DND-41 (cell line): ENCODE data around the gene PHLDB2.

ENCODE experiments used
- ATAC-seq: fragments of 200-7000 bp; cut with Tn5 transposase; 3 replicates; pipeline ENCODE4 v1.9.1; 2021; ENCODE audit warnings: low read depth; ENCODE audit not compliant: insufficient read depth
- DNase-seq: peaks from one replicate; pipeline ENCODE4 v3.0.0-alpha.2; 2020
- H2AFZ ChIP-seq: 2 replicates; pipeline ENCODE4 v1.6.0; 2012; ENCODE audit warnings: low read depth, low read length
- H3K27ac ChIP-seq: 2 replicates; pipeline ENCODE4 v1.5.1; 2012; ENCODE audit warnings: low read length, inconsistent platforms
- H3K27me3 ChIP-seq: fragments of 200-600 bp; sonication (generic); 2 replicates; pipeline ENCODE4 v1.6.0; 2012; ENCODE audit warnings: low read length, mild to moderate bottlenecking, inconsistent platforms; ENCODE audit not compliant: insufficient read depth, poor library complexity
- H3K36me3 ChIP-seq: 2 replicates; pipeline ENCODE4 v1.5.1; 2012; ENCODE audit warnings: low read length, inconsistent platforms; ENCODE audit not compliant: insufficient read depth
- H3K4me1 ChIP-seq: 2 replicates; pipeline ENCODE4 v1.5.1; 2012; ENCODE audit warnings: mild to moderate bottlenecking, low read length; ENCODE audit not compliant: insufficient read depth
- H3K4me2 ChIP-seq: 2 replicates; pipeline ENCODE4 v1.6.0; 2012; ENCODE audit warnings: mild to moderate bottlenecking, moderate library complexity, low read length, inconsistent platforms; ENCODE audit not compliant: insufficient read depth
- H3K4me3 ChIP-seq, 2 experiments: fragments of 200-600 bp in 1 of 2; shearing (Covaris generic) in 1 of 2; 2 replicates each; pipeline ENCODE4 v1.5.1; 2012 to 2016; ENCODE audit warnings: inconsistent platforms in 2 of 2, low read length in 2 of 2, mild to moderate bottlenecking in 2 of 2, low read depth in 1 of 2, moderate library complexity in 1 of 2
- H3K79me2 ChIP-seq: 2 replicates; pipeline ENCODE4 v1.6.0; 2012; ENCODE audit warnings: low read length, inconsistent platforms; ENCODE audit not compliant: insufficient read depth
- H3K9ac ChIP-seq: 2 replicates; pipeline ENCODE4 v1.6.0; 2012; ENCODE audit warnings: low read depth, mild to moderate bottlenecking, inconsistent platforms, low read length, moderate library complexity
- H3K9me3 ChIP-seq: 2 replicates; pipeline ENCODE4 v1.5.1; 2012; ENCODE audit warnings: low read length, moderate library complexity, mild to moderate bottlenecking, inconsistent platforms; ENCODE audit not compliant: insufficient read depth, severe bottlenecking
- H4K20me1 ChIP-seq: 2 replicates; pipeline ENCODE4 v1.6.0; 2012; ENCODE audit warnings: low read length; ENCODE audit not compliant: insufficient read depth
- CTCF ChIP-seq: IDR thresholded peaks from 2 replicates; pipeline ENCODE4 v1.5.1; 2012; ENCODE audit warnings: borderline replicate concordance, low read length, moderate library complexity, mild to moderate bottlenecking; ENCODE audit not compliant: poor library complexity, severe bottlenecking; ENCODE audit errors: extremely low read depth
- EZH2 ChIP-seq: IDR thresholded peaks from 3 replicates; pipeline ENCODE4 v1.6.1; 2012; ENCODE audit warnings: borderline replicate concordance, low read depth, mild to moderate bottlenecking, moderate library complexity, low read length, inconsistent platforms; ENCODE audit not compliant: severe bottlenecking

PHLDB2 gene

GRCh38 chr3:112013058-112013783 is 154.2 kb downstream of the PHLDB2 start:
- Histone ChIP-seq H3K27me3 (no peaks in the 10 kb centered on the region), H3K79me2 (no peaks in the 10 kb centered on the region), H3K9ac (no peak overlapping the region), H3K9me3 (no peaks in the 10 kb centered on the region), H3K4me2 (no peak overlapping the region), H3K27ac (no peak overlapping the region), H3K4me1 (no peaks in the 10 kb centered on the region), H3K4me3 (no peak overlapping the region), H3K36me3 (no peaks in the 10 kb centered on the region), H2AFZ (no peak overlapping the region), H4K20me1 (no peaks in the 10 kb centered on the region)
- no peak for DNase-seq
- no peak for ATAC-seq
- TF ChIP-seq CTCF (peak; percentile 48), EZH2 (no peak)

- no peak overlapping the region for H3K4me3 ChIP-seq
- H3K27ac ChIP-seq = no peak overlapping the region
- no peaks in the 10 kb centered on the region for H4K20me1 ChIP-seq
Measured at GRCh38 chr3:112013784-112014143, 154.7 kb downstream of the PHLDB2 start.

GRCh38 chr3:112017091-112017490 is 158.0 kb downstream of the PHLDB2 start:
- TF ChIP-seq CTCF = no peak
- no peak for TF ChIP-seq EZH2
- H3K36me3 ChIP-seq = no peaks in the 10 kb centered on the region
- no peak overlapping the region for H3K27ac ChIP-seq
- no peaks in the 10 kb centered on the region for H3K27me3 ChIP-seq
- no peaks in the 10 kb centered on the region for H3K4me1 ChIP-seq
- H3K4me3 ChIP-seq = no peak overlapping the region
- H3K4me2 ChIP-seq = no peak overlapping the region
- ATAC-seq (no peak), DNase-seq (no peak)
- no peak overlapping the region for H2AFZ ChIP-seq
- no peak overlapping the region for H3K9ac ChIP-seq
- no peaks in the 10 kb centered on the region for H4K20me1 ChIP-seq
- no peaks in the 10 kb centered on the region for H3K9me3 ChIP-seq
- H3K79me2 ChIP-seq = no peaks in the 10 kb centered on the region

More at GRCh38 chr3:112013784-112014143, 154.7 kb downstream of the PHLDB2 start:
- Histone ChIP-seq H3K36me3 (no peaks in the 10 kb centered on the region), H3K79me2 (no peaks in the 10 kb centered on the region), H3K9ac (no peak overlapping the region), H2AFZ (no peak overlapping the region), H3K27me3 (no peaks in the 10 kb centered on the region), H3K4me1 (no peaks in the 10 kb centered on the region), H3K4me2 (no peak overlapping the region), H3K9me3 (no peaks in the 10 kb centered on the region)
- no peak for ATAC-seq
- no peak for DNase-seq
- TF ChIP-seq CTCF (no peak), EZH2 (no peak)
